Upper lobe of left lung (tissue), 4 donors: ENCODE results near the gene MAGI2.

Experiments used
- EP300 ChIP-seq, 4 donors: sonication (generic); formaldehyde crosslinking; IDR thresholded peaks; one replicate each; pipeline ENCODE4 v1.5.1; 2017; ENCODE audit warnings: antibody characterized with exemption in 4 of 4, control low read depth in 2 of 4
- POLR2A ChIP-seq, 4 donors: fragments of 450-650 bp; IDR thresholded peaks; one replicate each; pipeline ENCODE4 v1.5.1; 2016 to 2017; ENCODE audit warnings: antibody characterized with exemption in 4 of 4, mild to moderate bottlenecking in 2 of 4

DNA sequence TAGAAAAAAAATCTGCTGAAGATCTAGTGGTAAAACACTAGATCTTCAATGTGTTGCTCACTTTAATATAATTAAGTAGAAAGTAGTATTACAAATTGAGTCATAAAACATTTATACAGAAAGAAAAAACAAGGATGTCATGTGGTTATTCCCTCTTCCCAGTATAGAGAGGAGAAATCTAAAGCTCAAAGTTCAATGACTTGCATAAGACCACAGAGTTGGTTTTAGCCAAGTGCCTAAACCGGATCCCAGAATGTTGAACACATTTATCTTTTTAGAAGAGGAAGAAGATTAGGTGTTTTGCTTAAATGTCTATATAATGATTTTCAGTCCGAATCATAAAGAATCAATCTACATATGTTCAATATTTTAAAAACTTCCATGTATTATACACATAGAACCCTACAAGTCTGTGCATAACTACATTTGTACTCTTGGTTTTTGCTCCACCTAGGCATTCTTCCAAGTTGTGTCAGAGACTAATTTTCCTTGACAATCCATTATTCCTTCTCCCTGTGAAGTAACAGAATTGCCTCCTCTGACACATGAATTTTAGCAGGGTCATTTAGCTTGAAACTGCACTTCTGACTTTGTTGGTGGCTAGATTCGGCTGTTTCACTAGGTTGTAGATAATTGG lies 389.2 kb downstream of the MAGI2 start:
- TF ChIP-seq POLR2A (IDR thresholded peaks at IDR 0.05), result no peak
- TF ChIP-seq EP300 (IDR thresholded peaks at IDR 0.05), result no peak
